Putamen (tissue), 1 donor: ENCODE data around the gene COL4A1.

ENCODE experiments used
- DNase-seq: peaks from one replicate; pipeline ENCODE4 v3.0.0-alpha.2; 2016; ENCODE audit warnings: low spot score

Gene COL4A1

GRCh38 chr13:110341445-110342244 is 34.7 kb upstream of the COL4A1 start:
- DNase-seq: peak; percentile 9

- peak; percentile 9 for DNase-seq
These were observed 34.0 kb upstream of the COL4A1 start for GRCh38 chr13:110340812-110341444.

GRCh38 chr13:110339975-110340550 is 33.1 kb upstream of the COL4A1 start:
- DNase-seq: no peak

- DNase-seq: no peak
These were observed 32.3 kb upstream of the COL4A1 start for GRCh38 chr13:110339263-110339662.

GRCh38 chr13:110338441-110339101 is 31.6 kb upstream of the COL4A1 start:
- peak; percentile 14 for DNase-seq

GRCh38 chr13:110337247-110337646 is 30.3 kb upstream of the COL4A1 start:
- DNase-seq: no peak

GRCh38 chr13:110336681-110337080 is 29.7 kb upstream of the COL4A1 start:
- no peak for DNase-seq

GRCh38 chr13:110336108-110336507 is 29.2 kb upstream of the COL4A1 start:
- no peak for DNase-seq

GRCh38 chr13:110334841-110335490 is 28.0 kb upstream of the COL4A1 start:
- DNase-seq: no peak

GRCh38 chr13:110334256-110334655 is 27.3 kb upstream of the COL4A1 start:
- DNase-seq: no peak

GRCh38 chr13:110333837-110334236 is 26.9 kb upstream of the COL4A1 start:
- no peak for DNase-seq

GRCh38 chr13:110332750-110333149 is 25.8 kb upstream of the COL4A1 start:
- DNase-seq: no peak

- DNase-seq: no peak
These were observed 24.4 kb upstream of the COL4A1 start for GRCh38 chr13:110331362-110331761.

GRCh38 chr13:110330491-110331011 is 23.6 kb upstream of the COL4A1 start:
- DNase-seq: no peak

- DNase-seq: no peak
These were observed 23.0 kb upstream of the COL4A1 start for GRCh38 chr13:110329798-110330461.

- no peak for DNase-seq
These were observed 22.3 kb upstream of the COL4A1 start for GRCh38 chr13:110329258-110329657.

GRCh38 chr13:110328573-110328972 is 21.6 kb upstream of the COL4A1 start:
- DNase-seq: no peak

- DNase-seq: no peak
These were observed 20.2 kb upstream of the COL4A1 start for GRCh38 chr13:110327051-110327721.

- no peak for DNase-seq
These were observed 19.4 kb upstream of the COL4A1 start for GRCh38 chr13:110326263-110326904.

- no peak for DNase-seq
These were observed 17.2 kb upstream of the COL4A1 start for GRCh38 chr13:110324026-110324749.
